AG04449 (cell line): ENCODE measurements around the gene RBM47.
"Not testable (repeated sequence)": the region's sequence is repeated elsewhere in the genome, so short reads cannot be mapped to it uniquely, and the experiment has no call there.

Experiments used
- CTCF ChIA-PET: fragments of 350-600 bp; formaldehyde crosslinking; extraction: SDS; loops from one replicate; lab custom pipeline; 2021; ENCODE audit warnings: antibody characterized with exemption; lab: Yijun Ruan, JAX
- POLR2A ChIA-PET: fragments of 400-600, 350-600 bp; formaldehyde crosslinking; extraction: SDS; loops from one replicate; lab custom pipeline; 2020; ENCODE audit warnings: antibody characterized with exemption, inconsistent platforms; lab: Yijun Ruan, JAX
- DNase-seq: peaks from one replicate; pipeline ENCODE4 v3.0.0-alpha.2; 2010; ENCODE audit warnings: low read depth, low spot score
- H3K4me3 ChIP-seq: 2 replicates; pipeline ENCODE4 v1.5.1; 2011; ENCODE audit warnings: low read depth, mild to moderate bottlenecking, control low read depth, low read length
- TF ChIP-seq, protein P1 (sequence below): IDR thresholded peaks from one replicate; pipeline ENCODE4 v1.5.1; 2011; ENCODE audit warnings: mild to moderate bottlenecking, moderate library complexity, low read length, control low read depth, inconsistent platforms; ENCODE audit not compliant: insufficient read depth; ENCODE audit errors: missing control alignments

The RBM47 gene

DNA sequence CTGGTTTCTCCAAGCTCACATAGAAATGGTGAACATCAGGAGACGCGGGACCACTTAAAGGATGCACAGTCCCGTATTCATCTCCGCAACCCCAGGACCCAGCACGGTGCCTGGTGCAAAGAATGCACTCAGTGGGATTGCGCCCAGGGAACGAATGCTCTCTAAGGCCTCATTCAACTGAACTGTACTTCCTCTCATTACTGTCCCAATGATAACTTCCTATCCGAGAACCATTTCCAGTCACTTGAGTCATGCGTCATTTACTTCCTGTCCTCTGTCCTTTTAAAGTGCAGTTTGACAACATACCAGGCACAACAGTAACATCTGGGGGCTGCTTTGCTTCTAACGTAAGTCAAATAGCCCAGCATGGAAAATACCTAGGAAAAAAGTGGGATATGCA lies 75.7 kb downstream of the RBM47 start:
- CTCF ChIA-PET = interaction anchor here (1.0 to 1.4 kb wide), 3 partner anchors 8 to 166 kb away, joined by 3 to 5 read pairs (median 3); no protein-coding TSS in a partner anchor
- no peak for DNase-seq
- POLR2A ChIA-PET = no interaction called here
- H3K4me3 ChIP-seq = no peak overlapping the region
- TF ChIP-seq, protein P1, sequence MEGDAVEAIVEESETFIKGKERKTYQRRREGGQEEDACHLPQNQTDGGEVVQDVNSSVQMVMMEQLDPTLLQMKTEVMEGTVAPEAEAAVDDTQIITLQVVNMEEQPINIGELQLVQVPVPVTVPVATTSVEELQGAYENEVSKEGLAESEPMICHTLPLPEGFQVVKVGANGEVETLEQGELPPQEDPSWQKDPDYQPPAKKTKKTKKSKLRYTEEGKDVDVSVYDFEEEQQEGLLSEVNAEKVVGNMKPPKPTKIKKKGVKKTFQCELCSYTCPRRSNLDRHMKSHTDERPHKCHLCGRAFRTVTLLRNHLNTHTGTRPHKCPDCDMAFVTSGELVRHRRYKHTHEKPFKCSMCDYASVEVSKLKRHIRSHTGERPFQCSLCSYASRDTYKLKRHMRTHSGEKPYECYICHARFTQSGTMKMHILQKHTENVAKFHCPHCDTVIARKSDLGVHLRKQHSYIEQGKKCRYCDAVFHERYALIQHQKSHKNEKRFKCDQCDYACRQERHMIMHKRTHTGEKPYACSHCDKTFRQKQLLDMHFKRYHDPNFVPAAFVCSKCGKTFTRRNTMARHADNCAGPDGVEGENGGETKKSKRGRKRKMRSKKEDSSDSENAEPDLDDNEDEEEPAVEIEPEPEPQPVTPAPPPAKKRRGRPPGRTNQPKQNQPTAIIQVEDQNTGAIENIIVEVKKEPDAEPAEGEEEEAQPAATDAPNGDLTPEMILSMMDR = no peak

DNA sequence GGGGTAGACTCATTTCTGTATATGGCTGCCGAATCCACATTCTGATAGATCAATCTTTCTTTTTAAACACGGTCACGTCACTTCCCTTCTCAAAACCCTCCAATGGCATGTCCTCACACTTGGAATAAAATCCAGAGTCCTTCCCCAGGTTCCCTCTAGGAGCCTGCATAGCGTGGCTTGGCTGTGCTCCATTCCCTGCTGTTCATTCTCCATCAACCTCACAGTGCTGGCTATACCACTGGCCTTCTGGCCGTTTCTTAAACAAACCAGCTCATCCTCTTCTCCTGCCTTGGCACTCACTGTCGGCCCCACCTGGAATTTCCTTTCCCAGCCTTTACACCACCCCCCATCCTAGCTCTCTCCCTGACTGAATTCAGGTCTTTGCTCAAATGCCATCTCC lies 77.1 kb downstream of the RBM47 start:
- no peak for DNase-seq
- no peak overlapping the region for H3K4me3 ChIP-seq
- POLR2A ChIA-PET = no interaction called here
- CTCF ChIA-PET = interaction anchor here (1.4 kb wide), 1 partner anchor 12 kb away, joined by 3 read pairs; no protein-coding TSS in a partner anchor
- TF ChIP-seq, protein P1 = no peak

DNA sequence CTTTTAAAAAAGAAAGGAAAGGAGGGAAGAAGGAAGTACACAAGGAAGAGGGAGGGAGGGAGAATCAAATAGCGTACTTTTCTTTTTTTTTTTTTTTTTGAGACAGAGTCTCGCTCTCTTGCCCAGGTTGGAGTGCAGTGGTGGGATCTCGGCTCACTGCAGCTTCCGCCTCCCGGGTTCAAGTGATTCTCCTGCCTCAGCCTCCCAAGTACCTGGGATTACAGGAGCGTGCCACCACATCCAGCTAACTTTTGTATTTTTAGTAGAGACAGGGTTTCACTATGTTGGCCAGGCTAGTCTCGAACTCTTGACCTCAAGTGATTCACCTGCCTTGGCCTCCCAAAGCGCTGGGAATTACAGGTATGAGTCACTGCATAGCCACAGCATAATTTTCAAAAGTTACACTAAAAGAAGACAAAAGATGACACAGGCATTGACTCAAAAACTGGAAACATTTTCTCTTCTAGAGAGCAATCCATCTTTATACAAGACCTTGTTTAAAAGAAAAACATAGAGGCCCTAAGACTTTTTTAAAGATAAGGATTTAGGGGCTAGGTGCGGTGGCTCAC lies 78.0 kb downstream of the RBM47 start:
- H3K4me3 ChIP-seq, POLR2A ChIA-PET, DNase-seq, CTCF ChIA-PET: not testable (repeated sequence)

DNA sequence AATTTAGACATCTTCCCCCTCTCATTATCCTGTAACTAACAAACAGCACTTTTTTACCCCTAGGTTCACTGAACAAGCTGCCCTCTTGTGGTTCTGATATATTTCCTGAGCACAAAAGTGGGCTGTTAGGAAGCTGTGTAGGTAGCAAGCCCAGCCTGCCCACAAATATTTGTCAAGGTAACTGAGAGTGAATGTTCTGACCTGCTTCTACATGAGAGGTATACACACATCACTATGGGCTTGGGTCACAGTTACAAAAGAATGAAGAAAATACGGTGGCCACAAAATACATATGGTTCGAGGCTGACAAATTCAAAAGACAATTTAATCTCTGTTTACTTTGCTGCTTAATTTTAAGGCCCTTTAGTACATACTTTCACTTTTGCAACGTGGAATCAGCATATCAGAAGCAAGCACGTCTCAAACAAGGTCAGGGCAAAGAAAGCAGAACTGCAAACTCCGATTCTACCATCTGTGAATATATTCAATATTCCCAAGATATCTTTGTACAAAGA lies 78.7 kb downstream of the RBM47 start:
- DNase-seq = no peak
- POLR2A ChIA-PET = no interaction called here
- CTCF ChIA-PET = interaction anchor here (1.2 to 1.3 kb wide), 2 partner anchors 9 to 12 kb away, joined by 3 to 4 read pairs; no protein-coding TSS in a partner anchor

DNA sequence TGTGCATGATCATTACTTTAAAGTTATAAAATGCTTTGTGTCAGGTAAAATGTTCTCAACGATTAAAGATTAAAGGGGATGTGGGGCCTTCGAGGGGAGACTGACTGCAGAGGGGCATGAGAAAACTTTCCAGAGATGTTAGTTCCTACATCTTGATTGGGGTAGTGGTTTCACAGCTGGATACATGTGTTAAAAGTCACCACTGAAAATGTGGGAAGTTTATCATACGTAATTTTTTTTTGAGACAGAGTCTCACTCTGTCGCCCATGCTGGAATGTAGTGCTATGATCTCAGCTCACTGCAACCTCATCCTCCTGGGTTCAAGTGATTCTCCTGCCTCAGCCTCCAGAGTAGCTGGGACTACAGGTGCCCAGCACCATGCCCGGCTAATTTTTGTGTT lies 79.5 kb downstream of the RBM47 start:
- no peak overlapping the region for H3K4me3 ChIP-seq
- TF ChIP-seq, protein P1 = no peak
- ChIA-PET CTCF (interaction anchor here (1.2 to 1.3 kb wide), 2 partner anchors 8 to 13 kb away, joined by 3 to 4 read pairs; no protein-coding TSS in a partner anchor), POLR2A (no interaction called here)
- DNase-seq = no peak

More for the DNA sequence above, 78.7 kb downstream of the RBM47 start:
- TF ChIP-seq, protein P1 = peak; percentile 15
- H3K4me3 ChIP-seq = no peak overlapping the region

DNA sequence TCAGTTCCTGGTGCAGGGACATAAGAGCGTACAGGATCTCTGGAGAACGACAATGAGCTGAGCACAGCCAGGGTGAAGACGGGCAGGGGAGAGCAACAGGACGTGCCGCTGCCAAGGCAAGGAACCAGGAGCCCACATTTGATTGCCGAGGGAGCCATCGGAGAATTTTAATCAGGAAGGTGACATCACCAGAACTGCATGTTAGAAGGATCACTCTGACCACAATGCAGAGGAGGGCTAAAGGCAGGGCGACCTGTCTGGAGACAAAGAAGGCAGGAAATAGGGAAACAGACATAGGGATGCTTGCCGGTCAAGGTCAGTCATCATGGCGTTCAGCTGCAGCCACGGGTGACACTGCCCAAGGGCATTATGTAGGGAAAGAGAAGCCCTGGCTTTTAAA lies 81.4 kb downstream of the RBM47 start:
- POLR2A ChIA-PET = no interaction called here
- no peak for DNase-seq
- CTCF ChIA-PET = interaction anchor here (1.4 kb wide), 1 partner anchor 17 kb away, joined by 3 read pairs; no protein-coding TSS in a partner anchor
- TF ChIP-seq, protein P1 = no peak
- H3K4me3 ChIP-seq = no peak overlapping the region

DNA sequence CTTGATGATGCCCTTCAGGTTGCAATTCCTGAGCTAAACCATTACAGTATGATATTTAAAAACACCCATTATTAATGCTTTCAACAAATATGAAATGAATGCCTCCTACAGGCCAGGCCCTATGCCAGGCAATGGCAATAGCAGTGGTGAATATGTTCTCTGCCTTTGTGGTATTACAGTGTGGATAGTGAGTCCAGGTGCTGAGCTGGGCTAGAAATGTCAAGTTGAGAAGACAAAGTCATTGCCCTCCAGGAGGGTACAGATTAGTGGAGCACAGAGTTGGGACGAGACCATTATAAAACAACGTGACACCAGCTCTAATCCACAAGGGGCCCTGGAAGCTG lies 81.9 kb downstream of the RBM47 start:
- ChIA-PET CTCF (interaction anchor here (1.4 kb wide), 1 partner anchor 16 kb away, joined by 3 read pairs; no protein-coding TSS in a partner anchor), POLR2A (no interaction called here)
- TF ChIP-seq, protein P1 = no peak
- no peak overlapping the region for H3K4me3 ChIP-seq
- no peak for DNase-seq
